K562 (cell line): ENCODE measurements around the gene EPHA1. TPM values are rescaled to one million over a fixed set of nuclear protein-coding genes. Genes with fewer than 3 reads are reported as not detected.

Experiments used
- ATAC-seq: fragments of 200-7000 bp; cut with Tn5 transposase; 3 replicates; pipeline ENCODE4 v1.9.1; 2020; ENCODE audit warnings: moderate library complexity
- BruUV-seq: library from RNA; stranded (reverse); fragments of 400-500 nt; replicated peaks from 2 replicates; lab custom pipeline; 2021; lab: Mats Ljungman, UMichigan
- CTCF ChIA-PET: fragments of 300-600 bp; formaldehyde crosslinking; extraction: SDS; loops from one replicate; lab custom pipeline; 2021; ENCODE audit warnings: low intra/inter-chr PET ratio; lab: Yijun Ruan, JAX
- POLR2A ChIA-PET: fragments of 300-600, 350-650 bp; sonication (Branson Sonifier 250); formaldehyde crosslinking; extraction: SDS; loops from one replicate; lab custom pipeline; 2021; ENCODE audit warnings: antibody characterized with exemption, inconsistent platforms; lab: Yijun Ruan, JAX
- DNase-seq, 4 experiments: peaks; one replicate each; pipeline versions ENCODE4 v3.0.0 to v3.0.0-alpha.2; 2011 to 2018; ENCODE audit warnings: low spot score in 3 of 4, mixed read lengths in 3 of 4; ENCODE audit errors: extremely low read depth in 1 of 4
- FAIRE-seq: peaks from 2 replicates; lab custom pipeline; 2011; peaks lifted over from hg19 to GRCh38; lab: Jason Lieb, UNC
- H2AFZ ChIP-seq: 2 replicates; pipeline ENCODE4 v1.6.0; 2011; ENCODE audit warnings: low read depth, low read length, control low read depth, inconsistent platforms
- H3K27ac ChIP-seq: fragments of 200-600 bp; 3 replicates; pipeline ENCODE4 v1.8.0; 2011; ENCODE audit warnings: low read depth, mild to moderate bottlenecking, control low read depth, inconsistent platforms, low read length, moderate library complexity, mixed read lengths; ENCODE audit errors: extremely low read depth
- H3K27me3 ChIP-seq, 2 experiments: fragments of 300-600 bp in 1 of 2; 2 replicates in 1 of 2; 3 replicates in 1 of 2; pipeline versions ENCODE4 v1.6.0 to v1.8.0; 2011; ENCODE audit warnings: inconsistent platforms in 2 of 2, low read length in 2 of 2, mild to moderate bottlenecking in 1 of 2, mixed read lengths in 1 of 2, moderate library complexity in 1 of 2; ENCODE audit not compliant: control insufficient read depth in 2 of 2, insufficient read depth in 2 of 2
- H3K36me3 ChIP-seq: fragments of 300-600 bp; 3 replicates; pipeline ENCODE4 v1.8.0; 2011; ENCODE audit warnings: mild to moderate bottlenecking, low read length, inconsistent platforms; ENCODE audit not compliant: control insufficient read depth, insufficient read depth
- H3K4me1 ChIP-seq, 2 experiments: fragments of 200-600 bp in 1 of 2; replicated peaks in 1 of 2; 2 replicates in 1 of 2; 3 replicates in 1 of 2; pipeline versions ENCODE4 v1.5.1 to v1.8.0; 2011; ENCODE audit warnings: inconsistent platforms in 2 of 2, low read length in 2 of 2, mild to moderate bottlenecking in 1 of 2, mixed read lengths in 1 of 2, moderate library complexity in 1 of 2; ENCODE audit not compliant: control insufficient read depth in 2 of 2, insufficient read depth in 2 of 2
- H3K4me2 ChIP-seq: 2 replicates; pipeline ENCODE4 v1.6.1; 2011; ENCODE audit warnings: low read length, control low read depth, inconsistent platforms, mixed read lengths; ENCODE audit not compliant: insufficient read depth
- H3K4me3 ChIP-seq: fragments of 200-600 bp; sonication (generic), shearing (Covaris generic); 2 replicates; pipeline ENCODE4 v1.5.1; 2016; ENCODE audit warnings: control low read depth, inconsistent platforms
- H3K79me2 ChIP-seq: fragments of 200-600 bp; 3 replicates; pipeline ENCODE4 v1.8.0; 2011; ENCODE audit warnings: low read length, inconsistent platforms; ENCODE audit not compliant: control insufficient read depth, insufficient read depth
- H3K9ac ChIP-seq, 2 experiments: 2 replicates each; pipeline versions ENCODE4 v1.6.0 to v1.6.1; 2011; ENCODE audit warnings: low read depth in 2 of 2, low read length in 2 of 2, control low read depth in 1 of 2, inconsistent platforms in 1 of 2, mild to moderate bottlenecking in 1 of 2, mixed read lengths in 1 of 2; ENCODE audit not compliant: insufficient read depth in 1 of 2
- H3K9me1 ChIP-seq: one replicate; pipeline ENCODE4 v1.6.0; 2011; ENCODE audit warnings: inconsistent platforms, mild to moderate bottlenecking, low read length, moderate library complexity; ENCODE audit not compliant: control insufficient read depth, insufficient read depth
- H3K9me3 ChIP-seq: replicated peaks from 2 replicates; pipeline ENCODE4 v1.5.1; 2011; ENCODE audit warnings: low read depth, low read length, inconsistent platforms; ENCODE audit not compliant: control insufficient read depth, insufficient read depth
- H4K20me1 ChIP-seq: replicated peaks from 2 replicates; pipeline ENCODE4 v1.6.1; 2011; ENCODE audit warnings: low read length, inconsistent platforms, mixed read lengths; ENCODE audit not compliant: control insufficient read depth, insufficient read depth
- KAT8 ChIP-seq: fragments of 450-650 bp; IDR thresholded peaks from 2 replicates; pipeline ENCODE4 v1.6.1; 2016; ENCODE audit warnings: low read depth, mild to moderate bottlenecking
- KDM5B ChIP-seq: fragments of 200-600 bp; sonication (generic); IDR thresholded peaks from 2 replicates; pipeline ENCODE4 v1.6.1; 2012; ENCODE audit warnings: low read depth, mild to moderate bottlenecking, moderate library complexity, low read length, control low read depth, inconsistent platforms; ENCODE audit not compliant: insufficient replicate concordance
- SP1 ChIP-seq: sonication (generic); formaldehyde crosslinking; IDR thresholded peaks from 2 replicates; pipeline ENCODE4 v1.8.1; 2022; ENCODE audit warnings: mild to moderate bottlenecking, missing genetic modification reagents
- SPI1 ChIP-seq: IDR thresholded peaks from 2 replicates; pipeline ENCODE4 v1.6.1; 2011; ENCODE audit warnings: low read depth, low read length, control low read depth, borderline replicate concordance
- TAL1 ChIP-seq: fragments of 450-650 bp; IDR thresholded peaks from 2 replicates; pipeline ENCODE4 v1.6.1; 2016; ENCODE audit warnings: mild to moderate bottlenecking
- TARDBP ChIP-seq: fragments of 450-650 bp; IDR thresholded peaks from 2 replicates; pipeline ENCODE4 v1.6.1; 2016
- TEAD4 ChIP-seq, 2 experiments: sonication (generic) in 1 of 2; formaldehyde crosslinking in 1 of 2; IDR thresholded peaks; 2 replicates each; pipeline versions ENCODE4 v1.6.1 to v1.8.0; 2012 to 2022; ENCODE audit warnings: borderline replicate concordance in 1 of 2, inconsistent platforms in 1 of 2, low read length in 1 of 2, mild to moderate bottlenecking in 1 of 2, missing genetic modification reagents in 1 of 2
- ZFP36 ChIP-seq: fragments of 150-350 bp; IDR thresholded peaks from 2 replicates; pipeline ENCODE4 v1.6.1; 2018; ENCODE audit warnings: low read length, low read depth; ENCODE audit not compliant: partially characterized antibody
- WGBS: fragments of 100-300 bp; shearing (Covaris generic); methylation state at CpG from one replicate; pipeline ENCODE4 v1.1.6; 2016; ENCODE audit warnings: low coverage, mixed read lengths; ENCODE audit not compliant: insufficient coverage; ENCODE audit errors: missing lambda C conversion rate; 5-methylcytosine and 5-hydroxymethylcytosine counted together
- in situ Hi-C: fragments of 300-500 bp; cut with MboI; formaldehyde crosslinking; loops from 4 replicates; pipeline ENCODE4 v1.15.0; 2018; ENCODE audit warnings: inconsistent platforms, mixed read lengths
- intact Hi-C: fragments of 100-400 bp; cut with micrococcal nuclease; formaldehyde crosslinking; loops from 2 replicates; pipeline ENCODE4 v1.14.2; 2022
- polyA plus RNA-seq, 8 experiments: library from polyadenylated mRNA; depleted of rRNA in 4 of 8; stranded (reverse) in 5 of 8; unstranded in 3 of 8; fragments of >200 nt; fragmentation: Nextera tagmentation in 2 of 8; fragmentation: Illumina TruSeq in 1 of 8; extraction: Ambion mirVana in 2 of 8; extraction: Trizol in 1 of 8; gene quantifications; 2 replicates each; pipeline versions ENCODE4 v1.2.1 to v1.2.3, GENCODE V29; 2011 to 2014; ENCODE audit warnings: inconsistent platforms in 1 of 8, missing spikeins in 1 of 8
- total RNA-seq, 7 experiments: library from RNA; depleted of rRNA in 6 of 7; stranded (reverse); fragments of >200 nt in 6 of 7; fragmentation: Illumina TruSeq in 2 of 7; extraction: Trizol in 2 of 7; gene quantifications; 2 replicates each; pipeline versions ENCODE4 v1.2.1 to v1.2.3, GENCODE V29; 2011 to 2021; ENCODE audit warnings: low replicate concordance in 1 of 7
- TF ChIP-seq, protein P1 (sequence below): fragments of 250-450 bp; sonication (Bioruptor Pico); IDR thresholded peaks from 2 replicates; pipeline ENCODE4 v1.5.0; 2021; ENCODE audit warnings: mild to moderate bottlenecking, borderline replicate concordance
- TF ChIP-seq, protein P2 (sequence below): fragments of 450-650 bp; formaldehyde crosslinking; conservative IDR thresholded peaks from 2 replicates; pipeline ENCODE4 v1.4.0; 2022; ENCODE audit warnings: mild to moderate bottlenecking, missing genetic modification characterization
- TF ChIP-seq, protein P3 (sequence below), 3 experiments: IDR thresholded peaks in 2 of 3; conservative IDR thresholded peaks in 1 of 3; 2 replicates each; pipeline ENCODE4 v1.5.1; 2011 to 2012; ENCODE audit warnings: low read length in 3 of 3, mild to moderate bottlenecking in 3 of 3, control low read depth in 2 of 3, improper control_type of control experiment in 1 of 3, inconsistent platforms in 1 of 3, low read depth in 1 of 3, mixed read lengths in 1 of 3, moderate library complexity in 1 of 3; ENCODE audit not compliant: insufficient read depth in 2 of 3
- TF ChIP-seq, protein P4 (sequence below): sonication (generic); formaldehyde crosslinking; IDR thresholded peaks from 2 replicates; pipeline ENCODE4 v1.9.0; 2022; ENCODE audit warnings: mild to moderate bottlenecking, missing genetic modification reagents

EPHA1 gene
- total and polyA plus RNA-seq, 9 of the 15 experiments (the other 6 are each of a cell fraction or from before 2014, with no cell fraction given): 0.22 to 0.57 (median 0.32) TPM; not detected in 6

DNA sequence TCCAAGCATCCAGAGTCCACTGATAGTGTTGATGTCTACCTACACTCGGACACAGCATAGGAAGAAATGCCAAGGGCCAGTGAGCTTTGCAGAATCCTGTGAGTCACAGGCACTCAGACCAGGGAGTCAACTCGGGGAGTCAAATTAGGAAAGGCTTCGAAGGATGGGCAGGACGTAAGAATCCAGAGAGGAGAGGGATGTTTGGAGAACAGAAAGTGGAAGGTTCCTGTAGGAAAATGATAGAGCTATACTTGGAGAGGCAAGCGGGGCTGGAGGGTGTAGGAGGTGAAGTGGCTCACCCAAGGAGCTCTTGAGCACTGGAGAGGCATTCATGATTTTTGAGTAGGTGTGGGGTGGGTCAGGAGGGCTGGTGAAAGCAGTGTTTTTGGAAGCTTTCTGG is 24.5 kb downstream of the EPHA1 start (continued):
- TF ChIP-seq SPI1: no peak
- no peak for TF ChIP-seq TARDBP
- no peak for TF ChIP-seq TEAD4 (IDR thresholded peaks at IDR 0.05; ENCODE audit: low read length)
- TF ChIP-seq TEAD4 (CRISPR knock-in tag; IDR thresholded peaks at IDR 0.05; ENCODE audit: borderline replicate concordance): no peak
- TF ChIP-seq TAL1: no peak
- TF ChIP-seq, protein P1, sequence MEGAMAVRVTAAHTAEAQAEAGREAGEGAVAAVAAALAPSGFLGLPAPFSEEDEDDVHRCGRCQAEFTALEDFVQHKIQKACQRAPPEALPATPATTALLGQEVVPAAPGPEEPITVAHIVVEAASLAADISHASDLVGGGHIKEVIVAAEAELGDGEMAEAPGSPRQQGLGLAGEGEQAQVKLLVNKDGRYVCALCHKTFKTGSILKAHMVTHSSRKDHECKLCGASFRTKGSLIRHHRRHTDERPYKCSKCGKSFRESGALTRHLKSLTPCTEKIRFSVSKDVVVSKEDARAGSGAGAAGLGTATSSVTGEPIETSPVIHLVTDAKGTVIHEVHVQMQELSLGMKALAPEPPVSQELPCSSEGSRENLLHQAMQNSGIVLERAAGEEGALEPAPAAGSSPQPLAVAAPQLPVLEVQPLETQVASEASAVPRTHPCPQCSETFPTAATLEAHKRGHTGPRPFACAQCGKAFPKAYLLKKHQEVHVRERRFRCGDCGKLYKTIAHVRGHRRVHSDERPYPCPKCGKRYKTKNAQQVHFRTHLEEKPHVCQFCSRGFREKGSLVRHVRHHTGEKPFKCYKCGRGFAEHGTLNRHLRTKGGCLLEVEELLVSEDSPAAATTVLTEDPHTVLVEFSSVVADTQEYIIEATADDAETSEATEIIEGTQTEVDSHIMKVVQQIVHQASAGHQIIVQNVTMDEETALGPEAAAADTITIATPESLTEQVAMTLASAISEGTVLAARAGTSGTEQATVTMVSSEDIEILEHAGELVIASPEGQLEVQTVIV (CRISPR knock-in tag): no peak
- no peak for TF ChIP-seq ZFP36
- TF ChIP-seq, protein P2, sequence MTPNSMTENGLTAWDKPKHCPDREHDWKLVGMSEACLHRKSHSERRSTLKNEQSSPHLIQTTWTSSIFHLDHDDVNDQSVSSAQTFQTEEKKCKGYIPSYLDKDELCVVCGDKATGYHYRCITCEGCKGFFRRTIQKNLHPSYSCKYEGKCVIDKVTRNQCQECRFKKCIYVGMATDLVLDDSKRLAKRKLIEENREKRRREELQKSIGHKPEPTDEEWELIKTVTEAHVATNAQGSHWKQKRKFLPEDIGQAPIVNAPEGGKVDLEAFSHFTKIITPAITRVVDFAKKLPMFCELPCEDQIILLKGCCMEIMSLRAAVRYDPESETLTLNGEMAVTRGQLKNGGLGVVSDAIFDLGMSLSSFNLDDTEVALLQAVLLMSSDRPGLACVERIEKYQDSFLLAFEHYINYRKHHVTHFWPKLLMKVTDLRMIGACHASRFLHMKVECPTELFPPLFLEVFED (CRISPR knock-in tag): peak; percentile 33; the same call in 1 of the 2 replicates

DNA sequence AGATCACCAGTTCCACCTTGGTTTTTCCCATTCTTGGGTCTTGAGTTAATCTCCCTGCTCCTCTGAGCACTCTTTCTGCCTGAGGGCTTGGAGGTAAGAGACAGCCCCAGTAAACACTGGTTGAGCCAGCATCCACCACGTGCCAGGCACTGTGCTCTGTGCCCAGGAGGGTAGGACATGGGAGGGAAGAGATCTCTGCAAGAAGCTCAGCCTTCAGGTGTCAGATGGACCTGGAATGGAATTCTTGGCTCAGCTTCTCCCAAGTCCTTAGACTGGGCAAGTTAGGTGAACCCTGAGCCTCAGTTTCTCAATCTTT is 25.1 kb downstream of the EPHA1 start:
- no peak overlapping the region for H2AFZ ChIP-seq
- TF ChIP-seq KAT8 (no peak), SP1 (0 out of 2 replicates have a peak, but pooled peaks have one; percentile 3), KDM5B (peak; percentile 66)
- TF ChIP-seq, protein P3, sequence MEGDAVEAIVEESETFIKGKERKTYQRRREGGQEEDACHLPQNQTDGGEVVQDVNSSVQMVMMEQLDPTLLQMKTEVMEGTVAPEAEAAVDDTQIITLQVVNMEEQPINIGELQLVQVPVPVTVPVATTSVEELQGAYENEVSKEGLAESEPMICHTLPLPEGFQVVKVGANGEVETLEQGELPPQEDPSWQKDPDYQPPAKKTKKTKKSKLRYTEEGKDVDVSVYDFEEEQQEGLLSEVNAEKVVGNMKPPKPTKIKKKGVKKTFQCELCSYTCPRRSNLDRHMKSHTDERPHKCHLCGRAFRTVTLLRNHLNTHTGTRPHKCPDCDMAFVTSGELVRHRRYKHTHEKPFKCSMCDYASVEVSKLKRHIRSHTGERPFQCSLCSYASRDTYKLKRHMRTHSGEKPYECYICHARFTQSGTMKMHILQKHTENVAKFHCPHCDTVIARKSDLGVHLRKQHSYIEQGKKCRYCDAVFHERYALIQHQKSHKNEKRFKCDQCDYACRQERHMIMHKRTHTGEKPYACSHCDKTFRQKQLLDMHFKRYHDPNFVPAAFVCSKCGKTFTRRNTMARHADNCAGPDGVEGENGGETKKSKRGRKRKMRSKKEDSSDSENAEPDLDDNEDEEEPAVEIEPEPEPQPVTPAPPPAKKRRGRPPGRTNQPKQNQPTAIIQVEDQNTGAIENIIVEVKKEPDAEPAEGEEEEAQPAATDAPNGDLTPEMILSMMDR (IDR thresholded peaks at IDR 0.05 in 2 of 3, conservative IDR thresholded peaks at IDR 0.05 in 1 of 3; ENCODE audit: insufficient read depth in 2 of 3, low read depth in 1 of 3, low read length in 3 of 3): no peak
- TF ChIP-seq, protein P4, sequence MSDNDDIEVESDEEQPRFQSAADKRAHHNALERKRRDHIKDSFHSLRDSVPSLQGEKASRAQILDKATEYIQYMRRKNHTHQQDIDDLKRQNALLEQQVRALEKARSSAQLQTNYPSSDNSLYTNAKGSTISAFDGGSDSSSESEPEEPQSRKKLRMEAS (CRISPR knock-in tag): peak; percentile 29; the same call in 1 of the 2 replicates
- H3K27me3 ChIP-seq: no peaks in the 10 kb centered on the region
- H3K9me1 ChIP-seq: peaks cover 13% of the 10 kb centered on the region
- WGBS: 91% methylated on average over 1 of the region's 1 CpG
- FAIRE-seq: no peak
- no peak overlapping the region for H3K4me2 ChIP-seq
- H3K79me2 ChIP-seq: peaks cover 12% of the 10 kb centered on the region
- H3K36me3 ChIP-seq: peaks cover 52% of the 10 kb centered on the region; the same call in 2 of the 3 replicates
- BruUV-seq: no TSS peak
- intact Hi-C loops (loop anchor here (5.0 kb wide), 1 partner anchor 36 kb away; no protein-coding TSS in a partner anchor), in situ Hi-C loops (no loop called here)
- peaks cover 13% of the 10 kb centered on the region for H4K20me1 ChIP-seq
- no peaks in the 10 kb centered on the region for H3K9me3 ChIP-seq
- no peak overlapping the region; a peak in 1 of 4 replicates for H3K9ac ChIP-seq
- DNase-seq: no peak
- peaks cover 21 to 47% of the 10 kb centered on the region in 2 experiments; a peak in 4 of 5 replicates for H3K4me1 ChIP-seq
- ATAC-seq: no peak
- CTCF ChIA-PET: no interaction called here
- no peak overlapping the region for H3K27ac ChIP-seq
- H3K4me3 ChIP-seq: no peak overlapping the region
- POLR2A ChIA-PET: interaction anchor here (0.7 to 2.4 kb wide), 7 partner anchors 10 to 39 kb away, joined by 3 to 46 read pairs (median 4); no protein-coding TSS in a partner anchor
